Measurements from ENCODE around the gene REXO2. TPM values are rescaled to one million over a fixed set of nuclear protein-coding genes. Genes with fewer than 3 reads are reported as not detected.

The REXO2 gene
- total and polyA plus RNA-seq, 2 of the 13 experiments (the other 11 are each of a cell fraction or from before 2014, with no cell fraction given), result 95.6 to 104 TPM

DNA sequence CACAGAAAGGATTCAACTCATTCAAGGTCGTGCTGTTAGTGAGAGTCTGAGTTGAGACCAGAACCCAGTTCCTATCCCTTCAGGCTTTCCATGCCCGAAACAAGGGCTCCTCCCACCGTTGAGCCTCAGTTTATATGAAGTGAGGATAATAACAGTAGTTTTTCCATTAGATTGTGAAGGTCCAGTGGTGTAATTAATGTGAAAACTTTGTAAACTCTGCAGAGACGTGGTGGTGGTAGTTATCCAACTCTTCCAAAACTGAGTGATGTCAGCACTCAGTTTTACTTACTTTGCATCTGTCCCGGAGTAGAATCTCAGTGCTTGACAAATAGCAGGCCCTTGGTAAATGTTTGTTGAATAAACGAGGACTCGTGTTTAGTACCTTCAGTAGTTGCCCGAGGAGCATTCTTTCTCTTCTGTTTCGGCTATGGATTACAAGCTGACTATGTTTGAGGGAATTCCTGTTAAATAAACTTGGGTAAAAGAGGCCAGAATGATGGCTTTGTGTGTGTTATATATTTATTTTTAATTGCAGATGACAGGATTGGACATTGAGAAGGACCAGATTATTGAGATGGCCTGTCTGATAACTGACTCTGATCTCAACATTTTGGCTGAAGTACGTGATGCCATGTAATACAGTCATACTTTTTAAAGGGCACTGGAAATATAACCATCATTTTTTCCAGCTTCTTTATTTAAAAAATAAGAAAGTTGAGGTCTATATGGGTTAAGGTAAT lies 1.0 kb downstream of the REXO2 start (continued):
- TF ChIP-seq, protein P1, sequence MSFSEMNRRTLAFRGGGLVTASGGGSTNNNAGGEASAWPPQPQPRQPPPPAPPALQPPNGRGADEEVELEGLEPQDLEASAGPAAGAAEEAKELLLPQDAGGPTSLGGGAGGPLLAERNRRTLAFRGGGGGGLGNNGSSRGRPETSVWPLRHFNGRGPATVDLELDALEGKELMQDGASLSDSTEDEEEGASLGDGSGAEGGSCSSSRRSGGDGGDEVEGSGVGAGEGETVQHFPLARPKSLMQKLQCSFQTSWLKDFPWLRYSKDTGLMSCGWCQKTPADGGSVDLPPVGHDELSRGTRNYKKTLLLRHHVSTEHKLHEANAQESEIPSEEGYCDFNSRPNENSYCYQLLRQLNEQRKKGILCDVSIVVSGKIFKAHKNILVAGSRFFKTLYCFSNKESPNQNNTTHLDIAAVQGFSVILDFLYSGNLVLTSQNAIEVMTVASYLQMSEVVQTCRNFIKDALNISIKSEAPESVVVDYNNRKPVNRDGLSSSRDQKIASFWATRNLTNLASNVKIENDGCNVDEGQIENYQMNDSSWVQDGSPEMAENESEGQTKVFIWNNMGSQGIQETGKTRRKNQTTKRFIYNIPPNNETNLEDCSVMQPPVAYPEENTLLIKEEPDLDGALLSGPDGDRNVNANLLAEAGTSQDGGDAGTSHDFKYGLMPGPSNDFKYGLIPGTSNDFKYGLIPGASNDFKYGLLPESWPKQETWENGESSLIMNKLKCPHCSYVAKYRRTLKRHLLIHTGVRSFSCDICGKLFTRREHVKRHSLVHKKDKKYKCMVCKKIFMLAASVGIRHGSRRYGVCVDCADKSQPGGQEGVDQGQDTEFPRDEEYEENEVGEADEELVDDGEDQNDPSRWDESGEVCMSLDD (CRISPR knock-in tag; IDR thresholded peaks at IDR 0.05; ENCODE audit: borderline replicate concordance), result 0 out of 2 replicates have a peak, but pooled peaks have one; percentile 9
- TF ChIP-seq MEIS2 (CRISPR knock-in tag; IDR thresholded peaks at IDR 0.05) (no peak), ZNF766 (CRISPR knock-in tag; IDR thresholded peaks at IDR 0.05; ENCODE audit: borderline replicate concordance) (0 out of 2 replicates have a peak, but pooled peaks have one; percentile 6)

DNA sequence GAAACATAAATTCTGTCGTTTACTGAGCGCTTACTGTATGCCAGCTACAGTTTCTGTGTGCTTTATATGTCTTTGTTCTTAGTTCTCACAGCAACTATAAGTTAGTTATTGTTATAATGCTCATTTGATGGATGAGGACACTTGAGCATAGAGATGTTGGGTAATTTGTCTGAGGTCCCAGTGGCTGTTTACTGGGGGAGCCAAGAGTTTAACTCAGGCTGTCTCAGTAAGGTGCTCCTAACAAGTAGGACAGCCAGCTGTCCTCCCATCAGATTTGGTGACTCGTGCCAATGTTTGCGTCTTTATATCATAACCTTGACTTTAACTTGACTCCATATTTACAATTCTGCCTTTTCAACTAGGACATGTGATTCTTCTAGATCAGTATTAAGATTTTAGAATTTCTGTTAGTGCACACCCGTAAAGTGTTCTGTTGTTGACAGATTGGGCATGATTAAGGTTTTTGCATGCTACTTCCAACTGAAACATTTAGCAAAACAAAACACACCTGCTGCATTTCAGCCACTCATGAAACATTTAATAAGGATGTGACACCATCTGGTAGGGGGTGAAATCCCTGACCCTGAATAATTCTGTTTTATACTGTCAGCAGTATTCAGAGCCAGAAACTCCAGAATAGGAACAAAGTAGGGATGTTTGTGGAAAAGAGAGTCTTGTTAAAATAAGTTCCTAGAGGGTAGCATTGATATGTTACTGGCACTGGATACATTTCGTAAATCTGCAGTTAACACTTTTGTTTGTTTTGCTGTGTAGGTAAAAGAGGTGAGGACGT lies 1.9 kb downstream of the REXO2 start:
- BruUV-seq (replicated peaks), result no TSS peak
- 89% methylated on average over 7 of the region's 7 CpGs for WGBS (ENCODE audit: low lambda C conversion rate)
- POLR2A ChIA-PET, result no interaction called here

More for the DNA sequence above, 1.9 kb downstream of the REXO2 start:
- TF ChIP-seq THYN1 (CRISPR knock-in tag; IDR thresholded peaks at IDR 0.05; ENCODE audit: borderline replicate concordance, low read depth) (no peak), RARA (CRISPR knock-in tag; IDR thresholded peaks at IDR 0.05) (0 out of 2 replicates have a peak, but pooled peaks have one; percentile 27), MAFK (conservative IDR thresholded peaks at IDR 0.05 in 1 of 2, IDR thresholded peaks at IDR 0.05 in 1 of 2; ENCODE audit: low read length in 2 of 2) (peak; percentile 26 to 33; a peak in 1 of 4 replicates)
- Histone ChIP-seq H3K79me2 (ENCODE audit: insufficient read depth, low read length) (peaks cover 47% of the 10 kb centered on the region), H3K4me2 (ENCODE audit: low read depth, low read length) (peak overlapping the region; percentile 76), H3K27me3 (ENCODE audit: control insufficient read depth in 1 of 2, insufficient read depth in 2 of 2, low read length in 2 of 2) (no peaks in the 10 kb centered on the region; a peak in 1 of 5 replicates), H4K20me1 (ENCODE audit: insufficient read depth, low read length) (0 out of 2 replicates have a peak, but pooled peaks cover 7% of the 10 kb centered on the region), H3K4me1 (ENCODE audit: insufficient read depth, low read length) (peaks cover 33% of the 10 kb centered on the region), H3K4me3 (replicated peaks in 1 of 3; ENCODE audit: insufficient read depth in 1 of 3, low read depth in 2 of 3, low read length in 3 of 3) (peak overlapping the region; percentile 84 to 100 (median 88); a peak in 4 of 6 replicates), H2AFZ (ENCODE audit: low read length) (no peak overlapping the region), H3K27ac (ENCODE audit: extremely low read length, insufficient read depth, low read length) (no peak overlapping the region), H3K9me3 (ENCODE audit: low read length) (no peaks in the 10 kb centered on the region), H3K36me3 (replicated peaks in 1 of 2; ENCODE audit: control insufficient read depth in 1 of 2, insufficient read depth in 2 of 2, low read length in 2 of 2) (peaks cover 6% of the 10 kb centered on the region in 2 experiments; a peak in 3 of 5 replicates), H3K9ac (ENCODE audit: insufficient read depth, low read depth, low read length) (no peak overlapping the region)
- DNase-seq (ENCODE audit: low spot score) (peak; percentile 9), FAIRE-seq (no peak), ATAC-seq (no peak)
- intact Hi-C loops (cut with micrococcal nuclease; ENCODE audit: unreplicated experiment), result no loop called here
- in situ Hi-C loops (cut with HindIII; ENCODE audit: extremely low pct_ligation_motif_present, low pct_unique_long_range_greater_than_20kb), result no loop called here
- CTCF ChIA-PET (ENCODE audit: low intra/inter-chr PET ratio, low total read pairs), result no interaction called here

Measured in HepG2 (cell line).